ENCODE data around the gene HES3.

GRCh38 chr1:6220236-6220635, 23.7 kb upstream of the HES3 start:
- TF ChIP-seq CTCF (IDR thresholded peaks at IDR 0.05) (no peak), POLR2A (IDR thresholded peaks at IDR 0.05) (no peak)

Measured in testis (tissue), 2 donors.